IPS-NIHi7 (cell line): ENCODE measurements around the gene TBC1D10A.

ENCODE experiments used
- DNase-seq: peaks from one replicate; pipeline ENCODE4 v3.0.0; 2012; ENCODE audit warnings: mixed read lengths; ENCODE audit errors: extremely low spot score

The TBC1D10A gene

GRCh38 chr22:30266445-30267381, 60.0 kb downstream of the TBC1D10A start, which contains the start of gene OSM:
TSS of gene OSM (minus strand) at chr22:30266851. CDS start at chr22:30266799, 52 bp downstream.
- no peak for DNase-seq

- no peak for DNase-seq
Measured at GRCh38 chr22:30265823-30266444, 60.8 kb downstream of the TBC1D10A start.

GRCh38 chr22:30265131-30265720, 61.5 kb downstream of the TBC1D10A start:
- no peak for DNase-seq

- DNase-seq = no peak
Measured at GRCh38 chr22:30263883-30264282, 62.9 kb downstream of the TBC1D10A start.

- DNase-seq = peak; percentile 83
Measured at GRCh38 chr22:30262917-30263741, 63.6 kb downstream of the TBC1D10A start.

- no peak for DNase-seq
Measured at GRCh38 chr22:30262112-30262511, 64.6 kb downstream of the TBC1D10A start.

- DNase-seq = no peak
Measured at GRCh38 chr22:30261134-30261533, 65.6 kb downstream of the TBC1D10A start.

- no peak for DNase-seq
Measured at GRCh38 chr22:30260682-30261081, 66.1 kb downstream of the TBC1D10A start.

GRCh38 chr22:30260276-30260675, 66.5 kb downstream of the TBC1D10A start:
- DNase-seq = no peak

- DNase-seq = no peak
Measured at GRCh38 chr22:30254314-30254713, 72.4 kb downstream of the TBC1D10A start.

- DNase-seq = no peak
Measured at GRCh38 chr22:30253205-30253852, 73.4 kb downstream of the TBC1D10A start.

GRCh38 chr22:30252411-30253204, 74.1 kb downstream of the TBC1D10A start:
- no peak for DNase-seq

GRCh38 chr22:30251711-30252110, 75.0 kb downstream of the TBC1D10A start:
- no peak for DNase-seq

GRCh38 chr22:30250661-30251267, 76.0 kb downstream of the TBC1D10A start:
- DNase-seq = no peak

- DNase-seq = no peak
Measured at GRCh38 chr22:30250039-30250565, 76.6 kb downstream of the TBC1D10A start.

GRCh38 chr22:30249049-30250038, 77.4 kb downstream of the TBC1D10A start:
- DNase-seq = no peak

GRCh38 chr22:30248484-30248883, 78.3 kb downstream of the TBC1D10A start:
- DNase-seq = no peak

- no peak for DNase-seq
Measured at GRCh38 chr22:30247974-30248373, 78.8 kb downstream of the TBC1D10A start.
